HFFc6 (cell line): ENCODE data around the gene BAAT. TPM values are rescaled to one million over a fixed set of nuclear protein-coding genes. Genes with fewer than 3 reads are reported as not detected.

Experiments
- DNase-seq: peaks from one replicate; pipeline ENCODE4 v3.0.0-alpha.2; 2018
- H3K27ac Mint-ChIP-seq: 2 replicates; pipeline ENCODE4 v1.8.0; 2020; ENCODE audit warnings: mild to moderate bottlenecking, mixed read lengths
- H3K27me3 Mint-ChIP-seq: 2 replicates; pipeline ENCODE4 v1.8.0; 2021; ENCODE audit warnings: mild to moderate bottlenecking, moderate library complexity, mixed read lengths; ENCODE audit not compliant: insufficient read depth
- H3K36me3 Mint-ChIP-seq: 2 replicates; pipeline ENCODE4 v1.8.0; 2021; ENCODE audit warnings: low read depth, mixed read lengths
- H3K4me1 Mint-ChIP-seq: 2 replicates; pipeline ENCODE4 v1.8.0; 2020; ENCODE audit warnings: low read depth, mixed read lengths
- H3K4me3 Mint-ChIP-seq: 2 replicates; pipeline ENCODE4 v1.8.0; 2020; ENCODE audit warnings: mild to moderate bottlenecking, moderate library complexity, mixed read lengths
- H3K9me3 Mint-ChIP-seq: 2 replicates; pipeline ENCODE4 v1.8.0; 2020; ENCODE audit warnings: mild to moderate bottlenecking, mixed read lengths
- total RNA-seq, 6 experiments: library from RNA; stranded (reverse); fragmentation: NEBNext Ultra II Directional; extraction: Animal tissue kit (Norgen Biotek cat#: 25700); gene quantifications; 2 replicates in 1 of 6; 3 replicates in 5 of 6; pipeline ENCODE4 v1.2.3, GENCODE V29; 2021
- TF ChIP-seq, protein P1 (sequence below): fragments of 200-600 bp; sonication (generic); IDR thresholded peaks from 2 replicates; pipeline ENCODE4 v1.5.0; 2021; ENCODE audit warnings: antibody characterized with exemption, mild to moderate bottlenecking

The BAAT gene
- total RNA-seq, 6 experiments from 2014 or later = 0.08 TPM; not detected in 5

DNA sequence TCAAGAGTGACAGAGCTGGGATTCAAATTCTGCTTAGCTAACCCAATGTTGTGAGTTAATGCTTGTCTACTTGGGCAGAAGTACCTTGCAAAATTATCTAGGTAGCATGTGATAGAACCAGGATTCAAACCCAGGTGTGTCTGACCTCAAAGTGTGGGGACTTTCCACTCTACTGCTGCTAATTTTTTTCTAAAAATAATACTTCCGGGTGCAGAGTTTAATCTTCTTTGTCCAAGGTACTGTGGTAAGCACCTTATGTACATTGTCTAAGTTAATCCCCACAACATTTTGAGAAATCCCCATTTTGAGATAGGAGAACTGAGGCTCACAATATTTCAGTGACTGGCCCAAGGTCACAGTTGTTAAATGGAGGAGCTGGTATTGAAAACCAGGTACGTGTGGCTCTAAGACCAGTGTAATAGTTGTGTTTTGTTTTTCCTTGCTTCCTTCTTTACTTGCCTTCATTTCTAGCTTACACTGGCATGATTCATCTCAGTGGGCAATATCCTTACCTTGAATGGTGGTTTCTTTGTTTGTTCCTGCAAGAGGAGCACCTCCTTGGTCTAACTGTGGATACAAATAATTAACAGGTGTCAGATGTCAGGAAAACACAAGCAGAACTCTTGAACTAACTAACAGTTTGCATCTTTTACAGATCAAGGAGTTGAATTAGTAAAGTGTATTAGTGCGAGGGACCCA lies 43.3 kb upstream of the BAAT start:
- H3K36me3 Mint-ChIP-seq = no peaks in the 10 kb centered on the region
- H3K4me3 Mint-ChIP-seq = no peak overlapping the region
- DNase-seq = no peak
- TF ChIP-seq, protein P1, sequence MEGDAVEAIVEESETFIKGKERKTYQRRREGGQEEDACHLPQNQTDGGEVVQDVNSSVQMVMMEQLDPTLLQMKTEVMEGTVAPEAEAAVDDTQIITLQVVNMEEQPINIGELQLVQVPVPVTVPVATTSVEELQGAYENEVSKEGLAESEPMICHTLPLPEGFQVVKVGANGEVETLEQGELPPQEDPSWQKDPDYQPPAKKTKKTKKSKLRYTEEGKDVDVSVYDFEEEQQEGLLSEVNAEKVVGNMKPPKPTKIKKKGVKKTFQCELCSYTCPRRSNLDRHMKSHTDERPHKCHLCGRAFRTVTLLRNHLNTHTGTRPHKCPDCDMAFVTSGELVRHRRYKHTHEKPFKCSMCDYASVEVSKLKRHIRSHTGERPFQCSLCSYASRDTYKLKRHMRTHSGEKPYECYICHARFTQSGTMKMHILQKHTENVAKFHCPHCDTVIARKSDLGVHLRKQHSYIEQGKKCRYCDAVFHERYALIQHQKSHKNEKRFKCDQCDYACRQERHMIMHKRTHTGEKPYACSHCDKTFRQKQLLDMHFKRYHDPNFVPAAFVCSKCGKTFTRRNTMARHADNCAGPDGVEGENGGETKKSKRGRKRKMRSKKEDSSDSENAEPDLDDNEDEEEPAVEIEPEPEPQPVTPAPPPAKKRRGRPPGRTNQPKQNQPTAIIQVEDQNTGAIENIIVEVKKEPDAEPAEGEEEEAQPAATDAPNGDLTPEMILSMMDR = no peak
- H3K4me1 Mint-ChIP-seq = no peaks in the 10 kb centered on the region
- H3K27ac Mint-ChIP-seq = no peak overlapping the region
- H3K27me3 Mint-ChIP-seq = peaks cover 8% of the 10 kb centered on the region
- no peaks in the 10 kb centered on the region for H3K9me3 Mint-ChIP-seq

DNA sequence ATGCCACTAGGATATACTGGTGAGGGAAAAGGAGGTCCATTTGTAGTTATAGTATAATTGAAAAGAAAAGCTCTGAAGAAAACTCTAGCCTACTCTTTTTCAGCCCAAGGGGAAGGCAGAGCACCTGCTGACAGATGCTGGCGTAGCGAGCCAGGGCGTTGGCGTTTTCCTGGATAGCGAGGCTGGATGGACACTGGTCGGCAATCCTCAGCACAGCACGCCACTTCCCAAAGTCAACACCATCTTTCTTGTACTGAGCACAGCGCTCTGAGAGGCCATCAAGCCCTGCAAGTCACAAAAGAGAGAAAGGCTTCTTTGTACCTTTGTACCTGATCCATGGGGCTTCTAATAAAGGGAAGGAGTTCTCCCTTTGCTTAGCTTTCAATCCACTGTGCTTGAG lies 42.6 kb upstream of the BAAT start:
- Mint-ChIP-seq H3K27ac (no peak overlapping the region), H3K36me3 (no peaks in the 10 kb centered on the region), H3K4me3 (no peak overlapping the region), H3K27me3 (peaks cover 8% of the 10 kb centered on the region), H3K4me1 (no peaks in the 10 kb centered on the region), H3K9me3 (no peaks in the 10 kb centered on the region)
- TF ChIP-seq, protein P1 = no peak
- no peak for DNase-seq

DNA sequence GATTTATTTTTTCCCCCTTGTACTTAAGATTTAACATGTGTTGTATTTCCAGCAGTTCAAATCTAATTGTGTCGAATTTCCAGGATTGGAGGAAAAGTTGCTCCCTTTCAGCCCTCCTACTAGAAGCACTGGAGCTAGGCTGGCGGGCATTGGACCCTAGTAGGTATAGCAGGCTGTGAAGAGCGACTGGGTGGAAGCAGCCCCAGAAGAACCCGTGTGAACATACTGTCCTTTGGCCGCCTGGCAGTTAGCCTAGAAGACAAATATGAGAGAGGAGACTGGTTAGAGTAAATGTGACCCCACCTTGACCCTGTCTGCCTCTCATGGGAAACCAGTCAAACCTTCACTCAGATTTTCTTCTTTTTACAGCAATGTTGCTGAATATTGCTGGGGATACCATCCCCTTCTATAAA lies 36.9 kb upstream of the BAAT start:
- no peak overlapping the region for H3K27ac Mint-ChIP-seq
- H3K36me3 Mint-ChIP-seq = no peaks in the 10 kb centered on the region
- TF ChIP-seq, protein P1 = no peak
- DNase-seq = no peak
- H3K4me1 Mint-ChIP-seq = peaks cover 7% of the 10 kb centered on the region; the same call in 1 of the 2 replicates
- H3K27me3 Mint-ChIP-seq = peaks cover 3% of the 10 kb centered on the region; the same call in 1 of the 2 replicates
- no peaks in the 10 kb centered on the region for H3K9me3 Mint-ChIP-seq
- H3K4me3 Mint-ChIP-seq = no peak overlapping the region

DNA sequence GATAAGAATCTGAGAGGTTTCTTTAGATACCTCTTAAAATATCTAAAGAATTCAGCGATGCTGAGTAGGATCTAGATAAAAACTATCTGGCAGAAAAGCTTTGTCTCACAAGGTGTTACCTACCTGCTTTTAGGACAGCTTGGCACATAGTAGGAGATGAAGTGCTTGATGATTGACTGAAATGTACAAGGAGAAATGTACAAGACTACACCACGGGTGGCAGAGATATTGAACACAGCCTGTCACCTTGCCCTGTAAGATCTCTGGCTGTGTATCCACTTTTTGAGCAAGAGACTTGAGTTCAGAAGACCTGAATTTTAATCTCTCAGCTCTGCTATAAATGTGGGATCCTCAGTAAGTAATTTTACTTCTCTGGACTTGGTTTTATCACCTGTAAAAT lies 35.1 kb upstream of the BAAT start:
- Mint-ChIP-seq H3K27me3 (no peaks in the 10 kb centered on the region), H3K36me3 (no peaks in the 10 kb centered on the region), H3K4me1 (peaks cover 7% of the 10 kb centered on the region; the same call in 1 of the 2 replicates), H3K9me3 (no peaks in the 10 kb centered on the region), H3K27ac (no peak overlapping the region), H3K4me3 (no peak overlapping the region)
- DNase-seq = no peak
- TF ChIP-seq, protein P1 = no peak

DNA sequence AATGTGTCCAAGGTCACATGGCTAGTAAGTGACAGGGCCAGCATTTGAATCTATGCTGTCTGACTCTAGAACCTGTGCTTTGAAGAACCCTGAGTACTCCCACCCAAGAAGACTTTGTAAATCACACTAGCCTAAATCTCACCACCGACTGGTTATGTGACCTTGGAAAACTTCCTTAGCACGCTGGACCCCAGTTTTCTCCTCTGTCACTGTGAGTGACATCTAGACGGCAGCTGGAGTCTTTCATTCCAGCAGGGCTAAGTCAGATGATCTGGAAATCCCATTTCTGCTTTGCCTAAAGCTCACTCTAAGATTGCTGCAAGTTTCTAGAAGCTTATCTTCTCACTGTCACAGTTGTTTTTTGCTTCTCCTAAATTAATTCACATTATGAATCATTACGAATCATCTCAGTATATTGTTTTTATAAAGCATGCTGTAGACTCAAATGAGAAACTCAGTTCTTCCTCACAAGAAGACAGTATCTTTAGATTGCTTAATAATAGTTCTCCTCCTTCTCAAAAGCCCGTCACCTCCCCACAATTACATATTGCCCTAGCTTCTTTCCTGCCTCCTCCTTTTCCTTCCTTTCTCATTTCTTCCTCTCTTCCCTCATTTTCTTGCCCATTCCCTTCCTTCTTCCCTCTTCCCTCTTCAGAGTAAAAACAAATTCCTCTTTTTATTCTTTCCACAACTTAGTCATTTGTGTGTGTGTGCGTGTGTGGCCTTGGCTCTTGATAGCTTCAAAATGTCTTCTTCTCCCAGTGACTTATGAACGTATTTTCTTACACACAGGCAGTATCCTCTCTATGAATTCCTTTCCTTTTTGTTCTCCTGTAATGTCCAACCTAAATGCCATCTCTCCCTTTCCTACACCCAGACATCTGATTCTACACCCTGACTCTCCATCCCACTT lies 34.0 kb upstream of the BAAT start:
- H3K36me3 Mint-ChIP-seq = peaks cover under 1% of the 10 kb centered on the region; the same call in 1 of the 2 replicates
- TF ChIP-seq, protein P1 = no peak
- no peak overlapping the region for H3K27ac Mint-ChIP-seq
- H3K9me3 Mint-ChIP-seq = peaks cover under 1% of the 10 kb centered on the region; the same call in 1 of the 2 replicates
- no peak overlapping the region for H3K4me3 Mint-ChIP-seq
- H3K27me3 Mint-ChIP-seq = peaks cover 2% of the 10 kb centered on the region; the same call in 1 of the 2 replicates
- H3K4me1 Mint-ChIP-seq = peaks cover 7% of the 10 kb centered on the region; the same call in 1 of the 2 replicates
- DNase-seq = peak; percentile 11
